ENCODE results near the gene PAX4. TPM values are rescaled to one million over a fixed set of nuclear protein-coding genes. Genes with fewer than 3 reads are reported as not detected.

The PAX4 gene
- total and polyA plus RNA-seq, 9 of the 15 experiments (the other 6 are each of a cell fraction or from before 2014, with no cell fraction given) = not detected

- TF ChIP-seq TGIF2 (CRISPR knock-in tag; IDR thresholded peaks at IDR 0.05) (no peak), SRSF3 (IDR thresholded peaks at IDR 0.05; ENCODE audit: insufficient read depth, low read length) (0 out of 2 replicates have a peak, but pooled peaks have one; percentile 14), FOXK1 (CRISPR knock-in tag; IDR thresholded peaks at IDR 0.05; ENCODE audit: borderline replicate concordance) (0 out of 2 replicates have a peak, but pooled peaks have one; percentile 29), ZNF280B (CRISPR knock-in tag; IDR thresholded peaks at IDR 0.05) (no peak), CBFB (CRISPR knock-in tag; IDR thresholded peaks at IDR 0.05) (peak; percentile 15; the same call in 1 of the 2 replicates), E2F4 (CRISPR knock-in tag; IDR thresholded peaks at IDR 0.05; ENCODE audit: low read depth) (no peak), RUNX1 (IDR thresholded peaks at IDR 0.05; ENCODE audit: low read depth) (peak; percentile 5; the same call in 1 of the 2 replicates), SIN3B (IDR thresholded peaks at IDR 0.05; ENCODE audit: low read depth) (peak; percentile 79), HNRNPUL1 (IDR thresholded peaks at IDR 0.05; ENCODE audit: low read length) (no peak), NCOA6 (IDR thresholded peaks at IDR 0.05) (no peak), ZNF589 (CRISPR knock-in tag; IDR thresholded peaks at IDR 0.05; ENCODE audit: low read depth) (no peak), ZNF175 (CRISPR knock-in tag; IDR thresholded peaks at IDR 0.05; ENCODE audit: low read depth) (no peak), MAFG (tag; conservative IDR thresholded peaks at IDR 0.05) (no peak), ADNP (tag; IDR thresholded peaks at IDR 0.05) (no peak), EP400 (IDR thresholded peaks at IDR 0.05) (peak; percentile 44; the same call in 1 of the 2 replicates), GTF2F1 (IDR thresholded peaks at IDR 0.05; ENCODE audit: low read depth, low read length) (no peak), ZNF431 (CRISPR knock-in tag; IDR thresholded peaks at IDR 0.05) (peak; percentile 61; the same call in 1 of the 2 replicates), MIER1 (IDR thresholded peaks at IDR 0.05; ENCODE audit: low read depth) (no peak), ARHGAP35 (IDR thresholded peaks at IDR 0.05; ENCODE audit: partially characterized antibody) (no peak), RB1 (IDR thresholded peaks at IDR 0.05; ENCODE audit: low read depth) (peak; percentile 90), E2F6 (IDR thresholded peaks at IDR 0.05; ENCODE audit: borderline replicate concordance in 1 of 2, extremely low read depth in 1 of 2, insufficient read depth in 1 of 2, insufficient read length in 1 of 2, low read depth in 1 of 2, low read length in 1 of 2, poor library complexity in 1 of 2, severe bottlenecking in 1 of 2) (peak in 1 of 2 experiments; percentile 74), SFPQ (IDR thresholded peaks at IDR 0.05; ENCODE audit: low read depth, low read length) (no peak), ZNF584 (CRISPR knock-in tag; IDR thresholded peaks at IDR 0.05; ENCODE audit: low read depth) (no peak)
Observed at GRCh38 chr7:127588019-127588696, 29.8 kb downstream of the PAX4 start, which contains the start of gene ARF5 (continued).

Data from K562 (cell line).